ENCODE data around the gene SYNJ1.
"Not testable (repeated sequence)": the region's sequence is repeated elsewhere in the genome, so short reads cannot be mapped to it uniquely, and the experiment has no call there.

The SYNJ1 gene
- 21.6 to 95.9 (median 39.7) reads per million in 18 experiments for total RNA-seq

GRCh38 chr21:32727687-32728455, at the start of gene SYNJ1:
Gene SYNJ1, minus strand, starts transcription at chr21:32728013. Its CDS starts 1,118 bp downstream, at chr21:32726895.
- DNase-seq: peak; percentile 96 to 97

GRCh38 chr21:32777269-32777668, 49.5 kb upstream of the SYNJ1 start:
- no peak for DNase-seq

GRCh38 chr21:32776743-32777142, 48.9 kb upstream of the SYNJ1 start:
- DNase-seq: no peak

- DNase-seq: not testable (repeated sequence)
These were observed 45.2 kb upstream of the SYNJ1 start for GRCh38 chr21:32773048-32773344.

DNA sequence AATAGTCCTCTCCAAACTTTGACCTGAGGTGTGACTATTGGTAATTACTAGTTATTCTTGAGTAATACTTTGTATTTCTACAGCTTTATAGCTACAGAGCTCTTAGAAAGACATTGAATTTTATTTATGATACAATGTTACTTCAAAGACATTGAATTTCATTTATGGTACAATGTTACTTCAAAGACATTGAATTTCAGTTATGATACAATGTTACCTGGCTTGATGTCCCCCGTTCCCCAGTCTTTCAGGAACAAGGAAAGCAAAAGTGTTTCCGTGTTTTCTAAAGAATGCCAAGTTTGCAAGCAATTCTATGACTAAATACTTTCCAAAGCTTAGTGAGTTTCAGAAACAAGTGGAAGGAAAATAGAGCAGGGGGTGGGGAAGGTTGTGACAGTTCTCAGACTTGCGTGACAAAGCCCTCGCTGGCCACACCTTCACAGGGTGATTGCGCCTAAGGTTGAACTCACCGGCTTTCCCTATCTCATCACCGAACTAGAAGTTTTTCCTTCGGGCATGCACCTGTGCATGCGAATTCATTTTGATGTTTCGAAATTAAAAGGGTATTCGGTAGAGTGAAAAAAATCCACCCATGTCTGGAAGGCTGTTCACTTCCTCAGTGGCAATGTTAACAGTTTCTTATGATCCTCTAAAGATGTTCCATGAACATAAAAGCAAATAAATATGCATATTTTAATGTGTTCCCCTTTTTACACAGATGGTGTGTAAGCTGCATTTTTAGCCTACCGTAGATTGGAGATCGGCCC, 44.7 kb upstream of the SYNJ1 start:
- peak; percentile 30 to 50 for DNase-seq

GRCh38 chr21:32770871-32771523, 43.2 kb upstream of the SYNJ1 start:
- DNase-seq: peak; percentile 50 to 73

GRCh38 chr21:32768530-32768929, 40.7 kb upstream of the SYNJ1 start:
- DNase-seq: no peak

- DNase-seq: no peak
These were observed 37.2 kb upstream of the SYNJ1 start for GRCh38 chr21:32765058-32765457.

DNA sequence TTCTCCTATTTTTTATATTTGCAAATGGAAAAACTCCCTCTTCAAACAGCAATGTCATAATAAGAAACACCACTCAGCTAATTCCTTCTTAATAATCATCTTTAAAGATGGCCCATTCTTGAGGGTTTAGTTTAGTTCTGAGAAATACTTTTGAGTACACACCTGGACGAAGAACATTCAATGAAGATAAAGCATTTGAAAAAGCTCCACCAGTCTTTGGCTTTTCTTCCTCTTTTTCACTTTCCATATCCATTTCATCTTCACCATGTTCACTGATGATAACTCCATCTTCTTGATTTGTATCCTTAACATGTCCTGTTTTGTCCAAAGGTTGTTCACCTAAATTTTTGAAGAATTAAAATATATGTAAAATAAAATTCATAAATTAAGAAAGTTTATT, 36.4 kb upstream of the SYNJ1 start:
- DNase-seq: no peak

DNA sequence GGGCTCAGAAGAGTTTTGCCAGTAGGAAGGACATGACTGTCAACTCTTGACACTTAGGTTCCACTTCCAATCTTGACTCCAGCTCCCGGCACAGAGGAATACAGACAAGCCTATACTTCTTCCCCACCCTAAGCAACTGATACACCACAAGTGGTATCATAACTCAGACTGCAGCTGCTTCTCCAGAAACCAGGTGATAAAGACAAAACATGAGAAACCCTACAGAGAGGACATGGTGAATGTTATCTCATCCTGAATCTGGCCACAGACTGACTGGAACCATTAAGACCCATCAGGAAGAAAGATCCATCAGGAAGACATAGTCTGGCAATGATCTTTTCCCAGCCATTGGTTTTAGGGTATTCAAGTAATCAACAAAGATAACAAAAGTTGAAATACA, 30.0 kb upstream of the SYNJ1 start:
- no peak for DNase-seq

- no peak for DNase-seq
These were observed 28.3 kb upstream of the SYNJ1 start for GRCh38 chr21:32756096-32756495.

GRCh38 chr21:32753818-32754585, 26.2 kb upstream of the SYNJ1 start:
- DNase-seq: no peak

- DNase-seq: no peak
These were observed 22.6 kb upstream of the SYNJ1 start for GRCh38 chr21:32750405-32750804.

GRCh38 chr21:32749662-32750061, 21.8 kb upstream of the SYNJ1 start:
- DNase-seq: no peak

DNA sequence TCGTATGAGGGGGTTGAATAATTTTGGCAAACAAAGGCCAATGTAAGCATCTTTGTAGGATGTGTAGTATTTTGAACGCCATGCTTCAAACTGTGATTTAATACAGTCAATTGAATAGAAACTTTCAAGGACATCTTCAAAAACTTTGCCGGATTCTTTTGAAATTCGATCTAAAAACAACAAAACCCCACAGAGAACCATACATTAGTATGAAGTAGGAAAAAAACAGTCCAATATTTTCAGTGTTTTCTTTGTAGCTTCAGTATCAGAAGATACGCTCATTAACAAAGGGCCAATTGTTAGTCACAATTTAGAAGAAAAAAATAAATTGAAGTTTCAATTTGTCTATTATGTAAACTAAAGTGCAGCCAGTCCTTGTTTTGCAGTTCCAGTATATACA, 20.7 kb upstream of the SYNJ1 start:
- no peak for DNase-seq

- DNase-seq: no peak
These were observed 19.6 kb upstream of the SYNJ1 start for GRCh38 chr21:32747396-32747795.

- DNase-seq: not testable (repeated sequence)
These were observed 18.9 kb upstream of the SYNJ1 start for GRCh38 chr21:32746711-32747110.

GRCh38 chr21:32742396-32742795, 14.6 kb upstream of the SYNJ1 start:
- DNase-seq: no peak

GRCh38 chr21:32741336-32741735, 13.5 kb upstream of the SYNJ1 start:
- no peak for DNase-seq

DNA sequence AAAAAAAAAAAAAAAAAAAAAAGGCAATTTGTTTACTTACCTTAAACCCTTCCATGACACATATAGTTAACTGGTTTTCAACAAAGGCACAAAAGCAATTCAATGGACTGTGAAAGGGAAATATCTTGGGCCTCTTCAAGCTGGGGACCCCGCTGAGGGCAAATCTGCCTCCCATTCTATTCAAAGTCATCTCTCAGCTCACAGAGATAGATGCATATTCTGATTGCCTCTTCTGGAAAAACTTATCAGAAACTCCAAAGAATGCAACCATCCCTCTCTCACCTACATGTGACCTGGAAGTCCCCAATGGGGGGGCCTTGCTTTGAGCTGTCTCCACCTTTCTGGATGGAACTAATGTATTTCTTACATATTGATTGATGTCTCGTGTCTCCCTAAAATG, 12.1 kb upstream of the SYNJ1 start:
- DNase-seq: no peak

- not testable (repeated sequence) for DNase-seq
These were observed 8.3 kb upstream of the SYNJ1 start for GRCh38 chr21:32736083-32736482.

DNA sequence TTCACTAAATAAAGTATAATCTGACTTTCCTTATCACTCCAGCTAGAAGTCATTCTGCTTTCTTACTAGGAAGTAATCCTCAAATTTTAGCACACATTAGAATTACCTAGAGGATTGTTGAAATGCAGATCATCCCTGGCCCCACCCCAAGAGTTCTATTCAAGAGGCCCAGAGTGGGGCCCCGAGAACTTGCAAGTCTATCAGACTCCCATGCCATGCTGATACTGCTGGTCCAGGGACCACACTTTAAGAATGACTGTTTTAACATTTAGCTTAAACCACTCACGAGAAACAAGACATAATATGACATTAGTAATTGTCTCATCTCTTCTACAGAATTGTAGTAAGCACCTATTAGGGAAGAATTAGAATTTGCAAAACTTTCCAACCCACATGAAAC, 7.7 kb upstream of the SYNJ1 start:
- no peak for DNase-seq

Measured in inflammatory macrophage (primary cell).